ENCODE measurements around the gene SNX8.

The SNX8 gene

GRCh38 chr7:2214636-2215035, 99.6 kb downstream of the SNX8 start:
- H3K4me3 ChIP-seq (ENCODE audit: low read depth, low read length) = no peak overlapping the region
- no peak for TF ChIP-seq CTCF (IDR thresholded peaks at IDR 0.05; ENCODE audit: borderline replicate concordance, insufficient read depth, low read depth, low read length)

- no peak for TF ChIP-seq CTCF (IDR thresholded peaks at IDR 0.05; ENCODE audit: borderline replicate concordance, insufficient read depth, low read depth, low read length)
- no peak overlapping the region for H3K4me3 ChIP-seq (ENCODE audit: low read depth, low read length)
These were observed 100.6 kb downstream of the SNX8 start for GRCh38 chr7:2213551-2214215.

GRCh38 chr7:2212906-2213305, 101.3 kb downstream of the SNX8 start:
- no peak for TF ChIP-seq CTCF (IDR thresholded peaks at IDR 0.05; ENCODE audit: borderline replicate concordance, insufficient read depth, low read depth, low read length)
- H3K4me3 ChIP-seq (ENCODE audit: low read depth, low read length) = no peak overlapping the region

GRCh38 chr7:2211926-2212325, 102.3 kb downstream of the SNX8 start:
- no peak overlapping the region for H3K4me3 ChIP-seq (ENCODE audit: low read depth, low read length)
- TF ChIP-seq CTCF (IDR thresholded peaks at IDR 0.05; ENCODE audit: borderline replicate concordance, insufficient read depth, low read depth, low read length) = no peak

GRCh38 chr7:2211259-2211880, 102.9 kb downstream of the SNX8 start:
- TF ChIP-seq CTCF (IDR thresholded peaks at IDR 0.05; ENCODE audit: borderline replicate concordance, insufficient read depth, low read depth, low read length) = no peak
- no peak overlapping the region for H3K4me3 ChIP-seq (ENCODE audit: low read depth, low read length)

GRCh38 chr7:2210551-2211258, 103.5 kb downstream of the SNX8 start:
- TF ChIP-seq CTCF (IDR thresholded peaks at IDR 0.05; ENCODE audit: borderline replicate concordance, insufficient read depth, low read depth, low read length) = no peak
- no peak overlapping the region for H3K4me3 ChIP-seq (ENCODE audit: low read depth, low read length)

GRCh38 chr7:2209961-2210323, 104.3 kb downstream of the SNX8 start:
- TF ChIP-seq CTCF (IDR thresholded peaks at IDR 0.05; ENCODE audit: borderline replicate concordance, insufficient read depth, low read depth, low read length) = no peak
- H3K4me3 ChIP-seq (ENCODE audit: low read depth, low read length) = no peak overlapping the region

Data from GM12875 (cell line).